SK-N-SH treated with all-trans-retinoic acid at 6 μM for 48 hours (cell line): Measurements from ENCODE around the gene FHIP1B.

ENCODE experiments used
- ATAC-seq: fragments of 200-7000 bp; cut with Tn5 transposase; 3 replicates; pipeline ENCODE4 v1.9.1; 2020; ENCODE audit warnings: mild to moderate bottlenecking, moderate library complexity
- CREB5 ChIP-seq: fragments of 250-450 bp; sonication (Bioruptor Pico); IDR thresholded peaks from 2 replicates; pipeline ENCODE4 v1.5.1; 2020; ENCODE audit warnings: low read depth, mild to moderate bottlenecking, moderate library complexity
- POU6F1 ChIP-seq: fragments of 250-450 bp; sonication (Bioruptor Pico); IDR thresholded peaks from 2 replicates; pipeline ENCODE4 v1.8.0; 2021; ENCODE audit warnings: low read depth, mild to moderate bottlenecking, moderate library complexity, borderline replicate concordance
- RARB ChIP-seq: fragments of 250-450 bp; sonication (Bioruptor Pico); IDR thresholded peaks from 2 replicates; pipeline ENCODE4 v1.8.0; 2021; ENCODE audit warnings: mild to moderate bottlenecking, moderate library complexity
- TCF4 ChIP-seq: fragments of 250-450 bp; sonication (Bioruptor Pico); IDR thresholded peaks from 2 replicates; pipeline ENCODE4 v1.8.0; 2021; ENCODE audit warnings: mild to moderate bottlenecking, moderate library complexity, borderline replicate concordance
- TOX ChIP-seq: fragments of 250-450 bp; sonication (Bioruptor Pico); IDR thresholded peaks from 2 replicates; pipeline ENCODE4 v1.8.0; 2021; ENCODE audit warnings: mild to moderate bottlenecking, moderate library complexity, borderline replicate concordance
- ZFP3 ChIP-seq: fragments of 250-450 bp; sonication (Bioruptor Pico); IDR thresholded peaks from 2 replicates; pipeline ENCODE4 v1.5.0; 2020; ENCODE audit warnings: mild to moderate bottlenecking, moderate library complexity
- ZNF565 ChIP-seq: fragments of 450-650 bp; formaldehyde crosslinking; conservative IDR thresholded peaks from 2 replicates; pipeline ENCODE4 v1.5.0; 2020; ENCODE audit warnings: low read depth, mild to moderate bottlenecking, moderate library complexity

The FHIP1B gene

GRCh38 chr11:6175440-6175839 is 59.0 kb downstream of the FHIP1B start (continued):
- no peak for TF ChIP-seq ZFP3
- no peak for TF ChIP-seq POU6F1
- TF ChIP-seq TOX (CRISPR knock-in tag): no peak
- no peak for TF ChIP-seq CREB5

- no peak for TF ChIP-seq TOX (CRISPR knock-in tag)
- TF ChIP-seq ZNF565 (CRISPR knock-in tag): no peak
- TF ChIP-seq RARB (CRISPR knock-in tag): no peak
- no peak for TF ChIP-seq TCF4 (CRISPR knock-in tag)
- no peak for ATAC-seq
These were observed 64.2 kb downstream of the FHIP1B start, which contains the start of gene OR52B2 for GRCh38 chr11:6170226-6170625. Gene OR52B2 (minus strand): TSS chr11:6170326. CDS start chr11:6170326, 0 bp downstream.
